Measurements from ENCODE around the gene FBP2.
"Not testable (repeated sequence)": the region's sequence is repeated elsewhere in the genome, so short reads cannot be mapped to it uniquely, and the experiment has no call there.

The FBP2 gene

GRCh38 chr9:94606646-94607422 is 13.2 kb upstream of the FBP2 start:
- DNase-seq (ENCODE audit: low read depth in 4 of 4, low spot score in 1 of 4), result no peak

GRCh38 chr9:94603259-94604160 is 9.9 kb upstream of the FBP2 start:
- peak; percentile 25 to 62 (median 52) for DNase-seq (ENCODE audit: low read depth in 4 of 4, low spot score in 1 of 4)

GRCh38 chr9:94602666-94603065 is 9.0 kb upstream of the FBP2 start:
- no peak for DNase-seq (ENCODE audit: low read depth in 4 of 4, low spot score in 1 of 4)

- no peak for DNase-seq (ENCODE audit: low read depth in 4 of 4, low spot score in 1 of 4)
Measured at GRCh38 chr9:94600715-94601114, 7.1 kb upstream of the FBP2 start.

GRCh38 chr9:94600258-94600657 is 6.6 kb upstream of the FBP2 start:
- DNase-seq (ENCODE audit: low read depth in 4 of 4, low spot score in 1 of 4), result no peak

GRCh38 chr9:94599102-94599501 is 5.5 kb upstream of the FBP2 start:
- no peak for DNase-seq (ENCODE audit: low read depth in 4 of 4, low spot score in 1 of 4)

- not testable (repeated sequence) for DNase-seq (ENCODE audit: low read depth in 4 of 4, low spot score in 1 of 4)
Measured at GRCh38 chr9:94592683-94593082, 941 bp downstream of the FBP2 start.

- no peak for DNase-seq (ENCODE audit: low read depth in 4 of 4, low spot score in 1 of 4)
Measured at GRCh38 chr9:94591876-94592275, 1.7 kb downstream of the FBP2 start.

- not testable (repeated sequence) for DNase-seq (ENCODE audit: low read depth in 4 of 4, low spot score in 1 of 4)
Measured at GRCh38 chr9:94591046-94591545, 2.5 kb downstream of the FBP2 start.

GRCh38 chr9:94588681-94589080 is 4.9 kb downstream of the FBP2 start:
- no peak for DNase-seq (ENCODE audit: low read depth in 4 of 4, low spot score in 1 of 4)

- DNase-seq (ENCODE audit: low read depth in 4 of 4, low spot score in 1 of 4), result no peak
Measured at GRCh38 chr9:94586814-94587213, 6.8 kb downstream of the FBP2 start.

GRCh38 chr9:94586316-94586715 is 7.3 kb downstream of the FBP2 start:
- DNase-seq (ENCODE audit: low read depth in 4 of 4, low spot score in 1 of 4), result no peak

GRCh38 chr9:94584555-94584954 is 9.1 kb downstream of the FBP2 start:
- DNase-seq (ENCODE audit: low read depth in 4 of 4, low spot score in 1 of 4), result no peak

- DNase-seq (ENCODE audit: low read depth in 4 of 4, low spot score in 1 of 4), result no peak
Measured at GRCh38 chr9:94581728-94582127, 11.9 kb downstream of the FBP2 start.

- no peak for DNase-seq (ENCODE audit: low read depth in 4 of 4, low spot score in 1 of 4)
Measured at GRCh38 chr9:94577571-94577970, 16.1 kb downstream of the FBP2 start.

- no peak for DNase-seq (ENCODE audit: low read depth in 4 of 4, low spot score in 1 of 4)
Measured at GRCh38 chr9:94577036-94577435, 16.6 kb downstream of the FBP2 start.

- DNase-seq (ENCODE audit: low read depth in 4 of 4, low spot score in 1 of 4), result no peak
Measured at GRCh38 chr9:94576131-94576530, 17.5 kb downstream of the FBP2 start.

GRCh38 chr9:94568972-94569712 is 24.5 kb downstream of the FBP2 start:
- DNase-seq (ENCODE audit: low read depth in 4 of 4, low spot score in 1 of 4), result no peak

GRCh38 chr9:94568250-94568889 is 25.3 kb downstream of the FBP2 start:
- no peak for DNase-seq (ENCODE audit: low read depth in 4 of 4, low spot score in 1 of 4)

GRCh38 chr9:94567271-94567670 is 26.4 kb downstream of the FBP2 start:
- no peak for DNase-seq (ENCODE audit: low read depth in 4 of 4, low spot score in 1 of 4)

- no peak for DNase-seq (ENCODE audit: low read depth in 4 of 4, low spot score in 1 of 4)
Measured at GRCh38 chr9:94566550-94566949, 27.1 kb downstream of the FBP2 start.
